HepG2 (cell line): ENCODE data around the gene SLC8A2. TPM values are rescaled to one million over a fixed set of nuclear protein-coding genes. Genes with fewer than 3 reads are reported as not detected.
A peak's percentile ranks its signal among the peaks of the same experiment; 100 is the strongest.

ENCODE experiments used
- ARID2 ChIP-seq: sonication (generic); formaldehyde crosslinking; IDR thresholded peaks from 2 replicates; pipeline ENCODE4 v1.8.1; 2022; ENCODE audit warnings: mild to moderate bottlenecking, missing genetic modification reagents, borderline replicate concordance
- CEBPG ChIP-seq: IDR thresholded peaks from 2 replicates; pipeline ENCODE4 v1.6.1; 2016
- FOXM1 ChIP-seq: sonication (generic); formaldehyde crosslinking; IDR thresholded peaks from 2 replicates; pipeline ENCODE4 v1.5.0; 2020; ENCODE audit warnings: missing genetic modification reagents
- IRX3 ChIP-seq: sonication (generic); formaldehyde crosslinking; IDR thresholded peaks from 2 replicates; pipeline ENCODE4 v1.8.1; 2023; ENCODE audit warnings: mild to moderate bottlenecking, low read depth, missing genetic modification reagents, borderline replicate concordance
- NFYC ChIP-seq: IDR thresholded peaks from 2 replicates; pipeline ENCODE4 v1.6.1; 2016; ENCODE audit warnings: missing genetic modification reagents, missing compliant biosample characterization
- PRDM15 ChIP-seq: sonication (generic); formaldehyde crosslinking; IDR thresholded peaks from 2 replicates; pipeline ENCODE4 v1.4.0; 2020; ENCODE audit warnings: missing genetic modification reagents
- SOX5 ChIP-seq: IDR thresholded peaks from 2 replicates; pipeline ENCODE4 v1.6.1; 2016; ENCODE audit warnings: borderline replicate concordance
- SRSF1 ChIP-seq: fragments of 200-400 bp; formaldehyde crosslinking; optimal IDR thresholded peaks from 2 replicates; pipeline ENCODE3; 2017; ENCODE audit warnings: mild to moderate bottlenecking, low read depth, low read length, moderate library complexity
- SUZ12 ChIP-seq: fragments of 150-350 bp; IDR thresholded peaks from 2 replicates; pipeline ENCODE4 v1.6.1; 2014; ENCODE audit warnings: low read depth, low read length
- ZBTB20 ChIP-seq: sonication (generic); formaldehyde crosslinking; IDR thresholded peaks from 2 replicates; pipeline ENCODE4 v1.8.1; 2023; ENCODE audit warnings: missing genetic modification reagents, low read depth, mild to moderate bottlenecking, borderline replicate concordance
- ZBTB21 ChIP-seq: sonication (generic); formaldehyde crosslinking; IDR thresholded peaks from 2 replicates; pipeline ENCODE4 v1.4.0; 2020; ENCODE audit warnings: missing genetic modification reagents
- ZBTB25 ChIP-seq: IDR thresholded peaks from 2 replicates; pipeline ENCODE4 v1.6.1; 2018; ENCODE audit warnings: missing genetic modification reagents
- ZNF232 ChIP-seq: sonication (generic); formaldehyde crosslinking; IDR thresholded peaks from 2 replicates; pipeline ENCODE4 v1.4.0; 2020; ENCODE audit warnings: missing genetic modification reagents, borderline replicate concordance
- ZNF792 ChIP-seq: IDR thresholded peaks from 2 replicates; pipeline ENCODE4 v1.6.1; 2016
- ZNF878 ChIP-seq: sonication (generic); formaldehyde crosslinking; IDR thresholded peaks from 2 replicates; pipeline ENCODE4 v1.8.1; 2023; ENCODE audit warnings: mild to moderate bottlenecking, missing genetic modification reagents, moderate library complexity
- ZSCAN22 ChIP-seq: sonication (generic); formaldehyde crosslinking; IDR thresholded peaks from 2 replicates; pipeline ENCODE4 v1.4.0; 2020; ENCODE audit warnings: mild to moderate bottlenecking, missing genetic modification reagents
- polyA plus RNA-seq, 8 experiments: library from polyadenylated mRNA; depleted of rRNA in 3 of 8; stranded (reverse) in 7 of 8; unstranded in 1 of 8; fragments of >200 nt; fragmentation: Illumina TruSeq in 4 of 8; extraction: Trizol in 4 of 8; gene quantifications; 2 replicates each; pipeline versions ENCODE4 v1.2.1 to v1.2.3, GENCODE V29; 2011 to 2016; ENCODE audit warnings: low read depth in 4 of 8, missing spikeins in 1 of 8, mixed read lengths in 1 of 8; ENCODE audit not compliant: insufficient read depth in 1 of 8
- total RNA-seq, 5 experiments: library from RNA; depleted of rRNA; stranded (reverse); fragments of >200 nt; fragmentation: Illumina TruSeq; extraction: Trizol; gene quantifications; 2 replicates each; pipeline ENCODE4 v1.2.3, GENCODE V29; 2016; ENCODE audit warnings: low read depth in 1 of 5
- TF ChIP-seq, protein P1 (sequence below): sonication (generic); formaldehyde crosslinking; IDR thresholded peaks from 2 replicates; pipeline ENCODE4 v1.5.0; 2020; ENCODE audit warnings: mild to moderate bottlenecking, missing genetic modification reagents, borderline replicate concordance
- TF ChIP-seq, protein P2 (sequence below): sonication (generic); IDR thresholded peaks from 2 replicates; pipeline ENCODE4 v1.6.1; 2016; ENCODE audit warnings: low read depth, borderline replicate concordance

Gene SLC8A2
- total and polyA plus RNA-seq, 2 of the 13 experiments (the other 11 are each of a cell fraction or from before 2014, with no cell fraction given): 0.02 TPM; not detected in 1

DNA sequence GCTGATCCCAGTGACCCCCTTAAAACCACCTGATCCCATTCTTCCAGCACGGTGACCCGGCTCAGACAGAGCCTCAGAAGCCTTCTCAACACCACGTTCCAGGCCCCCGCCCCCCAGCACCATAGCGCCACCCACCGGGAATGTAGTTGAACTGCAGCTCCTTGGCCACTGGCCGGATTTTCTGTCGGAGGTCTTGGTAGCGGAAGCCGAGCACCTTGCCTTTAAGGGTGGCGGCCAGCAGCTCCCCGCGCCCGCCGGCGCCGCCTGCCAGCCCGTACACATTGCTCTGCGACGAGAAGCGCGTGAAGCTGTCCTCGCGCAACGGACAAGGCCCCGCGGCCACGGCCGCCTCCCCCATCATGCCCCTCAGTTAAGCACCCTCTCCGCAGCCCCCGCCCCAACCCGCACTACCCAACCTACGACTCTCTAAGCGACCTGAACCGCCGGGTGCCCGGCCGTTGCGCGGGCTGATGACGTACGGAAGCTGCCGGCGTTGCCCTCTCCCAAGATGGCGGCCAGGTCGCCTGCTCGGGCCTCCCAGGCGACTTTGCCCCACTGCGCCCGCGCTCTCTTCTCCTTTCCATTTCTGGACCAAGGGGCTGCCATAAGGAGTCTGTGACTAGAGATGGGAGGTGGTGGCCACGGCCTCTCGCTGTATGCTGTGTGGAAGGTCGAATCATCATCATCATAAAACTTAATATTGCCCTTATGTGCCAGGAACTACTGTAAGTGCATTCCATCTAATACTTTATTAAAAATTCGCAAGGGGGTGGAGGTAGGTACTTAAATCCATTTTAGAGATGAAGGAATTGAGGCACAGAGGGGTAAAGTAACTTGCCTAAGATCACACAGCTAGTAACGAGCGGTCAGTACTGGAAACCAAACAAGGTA lies 12.4 kb upstream of the SLC8A2 start, which contains the start of gene KPTN (continued):
- TF ChIP-seq, protein P1, sequence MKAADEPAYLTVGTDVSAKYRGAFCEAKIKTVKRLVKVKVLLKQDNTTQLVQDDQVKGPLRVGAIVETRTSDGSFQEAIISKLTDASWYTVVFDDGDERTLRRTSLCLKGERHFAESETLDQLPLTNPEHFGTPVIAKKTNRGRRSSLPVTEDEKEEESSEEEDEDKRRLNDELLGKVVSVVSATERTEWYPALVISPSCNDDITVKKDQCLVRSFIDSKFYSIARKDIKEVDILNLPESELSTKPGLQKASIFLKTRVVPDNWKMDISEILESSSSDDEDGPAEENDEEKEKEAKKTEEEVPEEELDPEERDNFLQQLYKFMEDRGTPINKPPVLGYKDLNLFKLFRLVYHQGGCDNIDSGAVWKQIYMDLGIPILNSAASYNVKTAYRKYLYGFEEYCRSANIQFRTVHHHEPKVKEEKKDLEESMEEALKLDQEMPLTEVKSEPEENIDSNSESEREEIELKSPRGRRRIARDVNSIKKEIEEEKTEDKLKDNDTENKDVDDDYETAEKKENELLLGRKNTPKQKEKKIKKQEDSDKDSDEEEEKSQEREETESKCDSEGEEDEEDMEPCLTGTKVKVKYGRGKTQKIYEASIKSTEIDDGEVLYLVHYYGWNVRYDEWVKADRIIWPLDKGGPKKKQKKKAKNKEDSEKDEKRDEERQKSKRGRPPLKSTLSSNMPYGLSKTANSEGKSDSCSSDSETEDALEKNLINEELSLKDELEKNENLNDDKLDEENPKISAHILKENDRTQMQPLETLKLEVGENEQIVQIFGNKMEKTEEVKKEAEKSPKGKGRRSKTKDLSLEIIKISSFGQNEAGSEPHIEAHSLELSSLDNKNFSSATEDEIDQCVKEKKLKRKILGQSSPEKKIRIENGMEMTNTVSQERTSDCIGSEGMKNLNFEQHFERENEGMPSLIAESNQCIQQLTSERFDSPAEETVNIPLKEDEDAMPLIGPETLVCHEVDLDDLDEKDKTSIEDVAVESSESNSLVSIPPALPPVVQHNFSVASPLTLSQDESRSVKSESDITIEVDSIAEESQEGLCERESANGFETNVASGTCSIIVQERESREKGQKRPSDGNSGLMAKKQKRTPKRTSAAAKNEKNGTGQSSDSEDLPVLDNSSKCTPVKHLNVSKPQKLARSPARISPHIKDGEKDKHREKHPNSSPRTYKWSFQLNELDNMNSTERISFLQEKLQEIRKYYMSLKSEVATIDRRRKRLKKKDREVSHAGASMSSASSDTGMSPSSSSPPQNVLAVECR: peak; percentile 81
- no peak for TF ChIP-seq FOXM1
- no peak for TF ChIP-seq SUZ12
- no peak for TF ChIP-seq PRDM15 (CRISPR knock-in tag)
- no peak for TF ChIP-seq ZNF792 (CRISPR knock-in tag)
- no peak for TF ChIP-seq ZBTB21 (CRISPR knock-in tag)
- TF ChIP-seq ZBTB20 (CRISPR knock-in tag): 0 out of 2 replicates have a peak, but pooled peaks have one; percentile 46
- TF ChIP-seq SRSF1: peak; percentile 61
- TF ChIP-seq ZBTB25 (CRISPR knock-in tag): no peak
- no peak for TF ChIP-seq CEBPG (CRISPR knock-in tag)
- no peak for TF ChIP-seq IRX3
- no peak for TF ChIP-seq SOX5 (CRISPR knock-in tag)
- peak; percentile 53; the same call in 1 of the 2 replicates for TF ChIP-seq ZNF232 (CRISPR knock-in tag)
- TF ChIP-seq NFYC (CRISPR knock-in tag): 0 out of 2 replicates have a peak, but pooled peaks have one; percentile 17
- TF ChIP-seq ZNF878 (CRISPR knock-in tag): no peak
- no peak for TF ChIP-seq ARID2 (CRISPR knock-in tag)
- TF ChIP-seq, protein P2, sequence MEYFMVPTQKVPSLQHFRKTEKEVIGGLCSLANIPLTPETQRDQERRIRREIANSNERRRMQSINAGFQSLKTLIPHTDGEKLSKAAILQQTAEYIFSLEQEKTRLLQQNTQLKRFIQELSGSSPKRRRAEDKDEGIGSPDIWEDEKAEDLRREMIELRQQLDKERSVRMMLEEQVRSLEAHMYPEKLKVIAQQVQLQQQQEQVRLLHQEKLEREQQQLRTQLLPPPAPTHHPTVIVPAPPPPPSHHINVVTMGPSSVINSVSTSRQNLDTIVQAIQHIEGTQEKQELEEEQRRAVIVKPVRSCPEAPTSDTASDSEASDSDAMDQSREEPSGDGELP: no peak
- TF ChIP-seq ZSCAN22 (CRISPR knock-in tag): no peak
